ENCODE measurements around the gene NHERF2.

The NHERF2 gene

GRCh38 chr16:1982991-1983543, 43.6 kb upstream of the NHERF2 start:
- H2AFZ ChIP-seq (ENCODE audit: low read length): peak overlapping the region; percentile 62; the same call in 1 of the 2 replicates
- H3K27ac ChIP-seq (ENCODE audit: low read length): no peak overlapping the region
- H4K20me1 ChIP-seq (ENCODE audit: insufficient read depth, low read length): no peaks in the 10 kb centered on the region
- DNase-seq: no peak
- H3K27me3 ChIP-seq (replicated peaks; ENCODE audit: insufficient read depth, low read length): peaks cover 39% of the 10 kb centered on the region
- peaks cover 27% of the 10 kb centered on the region for H3F3A ChIP-seq (ENCODE audit: insufficient read depth, low read length)
- peaks cover 16% of the 10 kb centered on the region for H3K79me2 ChIP-seq (ENCODE audit: low read length)
- no peak overlapping the region for H3K9ac ChIP-seq (ENCODE audit: low read length)
- peaks cover 16% of the 10 kb centered on the region for H3K4me1 ChIP-seq (ENCODE audit: low read length)
- no peaks in the 10 kb centered on the region for H3K9me3 ChIP-seq (replicated peaks; ENCODE audit: insufficient read depth, low read length)
- 0 out of 2 replicates have a peak, but pooled peaks cover 4% of the 10 kb centered on the region for H3K36me3 ChIP-seq (replicated peaks; ENCODE audit: insufficient read depth, low read length)
- H3K9me2 ChIP-seq (replicated peaks; ENCODE audit: insufficient read depth, low read length): no peaks in the 10 kb centered on the region
- TF ChIP-seq EZH2 (optimal IDR thresholded peaks at IDR 0.05; ENCODE audit: low read depth, low read length): peak; percentile 68
- no peak for TF ChIP-seq EZH2phosphoT487 (IDR thresholded peaks at IDR 0.05; ENCODE audit: low read length)
- peak overlapping the region; percentile 57 for H3K4me3 ChIP-seq (ENCODE audit: low read length)
- peak overlapping the region; percentile 97 for H3K4me2 ChIP-seq (ENCODE audit: low read depth, low read length)

GRCh38 chr16:1983544-1984346, 43.0 kb upstream of the NHERF2 start, which contains the start of gene GFER:
GFER (plus strand) TSS chr16:1984193; CDS start chr16:1984219, 26 bp downstream.
- peak; percentile 90 for DNase-seq
- H3K9me3 ChIP-seq (replicated peaks; ENCODE audit: insufficient read depth, low read length): no peaks in the 10 kb centered on the region
- H3K79me2 ChIP-seq (ENCODE audit: low read length): peaks cover 16% of the 10 kb centered on the region
- 0 out of 2 replicates have a peak, but pooled peaks cover 4% of the 10 kb centered on the region for H3K36me3 ChIP-seq (replicated peaks; ENCODE audit: insufficient read depth, low read length)
- peaks cover 16% of the 10 kb centered on the region for H3K4me1 ChIP-seq (ENCODE audit: low read length)
- H3K9me2 ChIP-seq (replicated peaks; ENCODE audit: insufficient read depth, low read length): no peaks in the 10 kb centered on the region
- peak within 1 kb of the TSS; percentile 99 for H3K4me3 ChIP-seq (ENCODE audit: low read length)
- no peaks in the 10 kb centered on the region for H4K20me1 ChIP-seq (ENCODE audit: insufficient read depth, low read length)
- H3F3A ChIP-seq (ENCODE audit: insufficient read depth, low read length): peaks cover 27% of the 10 kb centered on the region
- H3K27me3 ChIP-seq (replicated peaks; ENCODE audit: insufficient read depth, low read length): peaks cover 39% of the 10 kb centered on the region
- no peak within 1 kb of the TSS for H3K27ac ChIP-seq (ENCODE audit: low read length)
- TF ChIP-seq CTCF (IDR thresholded peaks at IDR 0.05; ENCODE audit: low read length): peak; percentile 39
- TF ChIP-seq EZH2phosphoT487 (IDR thresholded peaks at IDR 0.05; ENCODE audit: low read length): no peak
- peak within 1 kb of the TSS; percentile 97 for H3K4me2 ChIP-seq (ENCODE audit: low read depth, low read length)
- peak within 1 kb of the TSS; percentile 62 for H2AFZ ChIP-seq (ENCODE audit: low read length)
- peak within 1 kb of the TSS; percentile 86 for H3K9ac ChIP-seq (ENCODE audit: low read length)

- no peak for DNase-seq
- Histone ChIP-seq H3F3A (ENCODE audit: insufficient read depth, low read length) (peaks cover 27% of the 10 kb centered on the region), H3K9ac (ENCODE audit: low read length) (peak overlapping the region; percentile 86), H3K9me3 (replicated peaks; ENCODE audit: insufficient read depth, low read length) (no peaks in the 10 kb centered on the region), H3K27ac (ENCODE audit: low read length) (no peak overlapping the region), H3K4me1 (ENCODE audit: low read length) (peaks cover 16% of the 10 kb centered on the region), H3K4me3 (ENCODE audit: low read length) (peak overlapping the region; percentile 99), H3K27me3 (replicated peaks; ENCODE audit: insufficient read depth, low read length) (peaks cover 39% of the 10 kb centered on the region), H3K4me2 (ENCODE audit: low read depth, low read length) (peak overlapping the region; percentile 91), H4K20me1 (ENCODE audit: insufficient read depth, low read length) (no peaks in the 10 kb centered on the region), H3K79me2 (ENCODE audit: low read length) (peaks cover 16% of the 10 kb centered on the region), H3K9me2 (replicated peaks; ENCODE audit: insufficient read depth, low read length) (no peaks in the 10 kb centered on the region), H3K36me3 (replicated peaks; ENCODE audit: insufficient read depth, low read length) (0 out of 2 replicates have a peak, but pooled peaks cover 4% of the 10 kb centered on the region), H2AFZ (ENCODE audit: low read length) (peak overlapping the region; percentile 9)
- TF ChIP-seq EZH2 (optimal IDR thresholded peaks at IDR 0.05; ENCODE audit: low read depth, low read length) (no peak), CTCF (IDR thresholded peaks at IDR 0.05; ENCODE audit: low read length) (no peak), EZH2phosphoT487 (IDR thresholded peaks at IDR 0.05; ENCODE audit: low read length) (no peak)
Measured at GRCh38 chr16:1984347-1985225, 42.1 kb upstream of the NHERF2 start.
